Measurements from ENCODE around the gene KIF26B.
"Not testable (repeated sequence)": the region's sequence is repeated elsewhere in the genome, so short reads cannot be mapped to it uniquely, and the experiment has no call there.

The KIF26B gene

GRCh38 chr1:245397771-245398170 is 243.0 kb downstream of the KIF26B start:
- DNase-seq = no peak

- DNase-seq = no peak
Measured at GRCh38 chr1:245398180-245398579, 243.4 kb downstream of the KIF26B start.

- no peak for DNase-seq
Measured at GRCh38 chr1:245401881-245402587, 247.2 kb downstream of the KIF26B start.

GRCh38 chr1:245402998-245403397 is 248.2 kb downstream of the KIF26B start:
- DNase-seq = not testable (repeated sequence)

GRCh38 chr1:245404527-245404926 is 249.7 kb downstream of the KIF26B start:
- no peak for DNase-seq

GRCh38 chr1:245404952-245405351 is 250.2 kb downstream of the KIF26B start:
- no peak for DNase-seq

- DNase-seq = no peak
Measured at GRCh38 chr1:245406426-245406825, 251.6 kb downstream of the KIF26B start.

GRCh38 chr1:245407983-245408382 is 253.2 kb downstream of the KIF26B start:
- no peak for DNase-seq

- no peak for DNase-seq
Measured at GRCh38 chr1:245409341-245410195, 254.8 kb downstream of the KIF26B start.

- no peak for DNase-seq
Measured at GRCh38 chr1:245411245-245412036, 256.7 kb downstream of the KIF26B start.

GRCh38 chr1:245412306-245412705 is 257.5 kb downstream of the KIF26B start:
- DNase-seq = no peak

GRCh38 chr1:245416781-245417180 is 262.0 kb downstream of the KIF26B start:
- no peak for DNase-seq

- no peak for DNase-seq
Measured at GRCh38 chr1:245418077-245418476, 263.3 kb downstream of the KIF26B start.

- DNase-seq = no peak
Measured at GRCh38 chr1:245419461-245419978, 264.7 kb downstream of the KIF26B start.

GRCh38 chr1:245419989-245420388 is 265.2 kb downstream of the KIF26B start:
- DNase-seq = no peak

GRCh38 chr1:245420926-245421325 is 266.1 kb downstream of the KIF26B start:
- DNase-seq = no peak

- no peak for DNase-seq
Measured at GRCh38 chr1:245428681-245429080, 273.9 kb downstream of the KIF26B start.

GRCh38 chr1:245431706-245432105 is 276.9 kb downstream of the KIF26B start:
- no peak for DNase-seq

GRCh38 chr1:245432228-245432875 is 277.6 kb downstream of the KIF26B start:
- DNase-seq = no peak

GRCh38 chr1:245433561-245433960 is 278.8 kb downstream of the KIF26B start:
- DNase-seq = no peak

GRCh38 chr1:245434280-245434679 is 279.5 kb downstream of the KIF26B start:
- no peak for DNase-seq

GRCh38 chr1:245436407-245436806 is 281.6 kb downstream of the KIF26B start:
- no peak for DNase-seq

All from T-helper 2 cell (primary cell).